Raji (cell line): ENCODE data around the gene ETFA.

Experiments
- POLR2A ChIP-seq: IDR thresholded peaks from 2 replicates; pipeline ENCODE4 v1.6.1; 2011; ENCODE audit warnings: low read depth, low read length, control low read depth; ENCODE audit not compliant: insufficient read depth

The ETFA gene

GRCh38 chr15:76335307-76336253 is 24.3 kb upstream of the ETFA start:
- TF ChIP-seq POLR2A: peak; percentile 38

- no peak for TF ChIP-seq POLR2A
Measured at GRCh38 chr15:76334438-76335306, 23.4 kb upstream of the ETFA start.

GRCh38 chr15:76333720-76334437 is 22.6 kb upstream of the ETFA start:
- no peak for TF ChIP-seq POLR2A

- no peak for TF ChIP-seq POLR2A
Measured at GRCh38 chr15:76333309-76333708, 22.0 kb upstream of the ETFA start.

GRCh38 chr15:76332796-76333195 is 21.5 kb upstream of the ETFA start:
- no peak for TF ChIP-seq POLR2A

- no peak for TF ChIP-seq POLR2A
Measured at GRCh38 chr15:76330080-76330680, 18.9 kb upstream of the ETFA start.

GRCh38 chr15:76328958-76329357 is 17.7 kb upstream of the ETFA start:
- TF ChIP-seq POLR2A: no peak

- TF ChIP-seq POLR2A: no peak
Measured at GRCh38 chr15:76328106-76328696, 16.9 kb upstream of the ETFA start.

GRCh38 chr15:76327191-76328105 is 16.2 kb upstream of the ETFA start:
- TF ChIP-seq POLR2A: no peak

- no peak for TF ChIP-seq POLR2A
Measured at GRCh38 chr15:76325704-76326103, 14.4 kb upstream of the ETFA start.

GRCh38 chr15:76324066-76324465 is 12.8 kb upstream of the ETFA start:
- TF ChIP-seq POLR2A: no peak

GRCh38 chr15:76321602-76322001 is 10.3 kb upstream of the ETFA start:
- no peak for TF ChIP-seq POLR2A

- TF ChIP-seq POLR2A: no peak
Measured at GRCh38 chr15:76321171-76321570, 9.9 kb upstream of the ETFA start.

- TF ChIP-seq POLR2A: no peak
Measured at GRCh38 chr15:76320012-76320411, 8.7 kb upstream of the ETFA start.

- no peak for TF ChIP-seq POLR2A
Measured at GRCh38 chr15:76313731-76314130, 2.5 kb upstream of the ETFA start.
